H4 (cell line): ENCODE data around the gene VANGL2. TPM values are rescaled to one million over a fixed set of nuclear protein-coding genes. Genes with fewer than 3 reads are reported as not detected.

Experiments used
- DNase-seq: peaks from one replicate; pipeline ENCODE4 v3.0.0-alpha.2; 2015; ENCODE audit warnings: low spot score
- total RNA-seq: library from RNA; depleted of rRNA; stranded (reverse); fragments of >200 nt; shearing (Covaris generic); gene quantifications from 2 replicates; pipeline ENCODE4 v1.2.3, GENCODE V29; 2014; rRNA removed

The VANGL2 gene
- 1.2 and 1.8 TPM in 2 replicates for total RNA-seq

DNA sequence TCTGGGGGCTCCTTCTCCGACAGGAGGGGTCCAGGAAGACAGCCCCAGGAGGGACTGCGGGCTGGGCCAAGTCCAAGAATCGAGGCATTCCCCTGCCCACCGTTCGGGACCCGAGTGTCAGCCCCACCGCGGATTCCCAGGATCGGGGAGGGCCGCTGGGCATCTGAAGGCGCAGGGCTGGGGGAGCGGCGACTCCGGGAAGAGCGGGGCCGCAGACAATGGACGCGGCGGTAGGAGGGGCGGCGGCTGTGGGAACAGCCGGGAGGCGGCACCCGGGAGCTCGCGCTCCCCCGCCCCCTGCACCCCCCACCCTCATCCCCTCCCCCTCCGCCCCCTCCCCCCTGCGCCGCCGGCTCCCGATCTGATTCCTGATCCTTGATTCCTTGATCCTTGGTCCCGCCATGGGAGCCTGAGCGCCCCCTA is at the start of gene VANGL2:
Gene VANGL2 (plus strand): TSS at position 342 of the 423 bp plus-strand sequence. CDS start 15,274 bp downstream, outside the sequence.
- peak; percentile 37 for DNase-seq

- no peak for DNase-seq
Measured at GRCh38 chr1:160351629-160352028, 48.7 kb upstream of the VANGL2 start.

GRCh38 chr1:160352555-160352954 is 47.8 kb upstream of the VANGL2 start:
- no peak for DNase-seq

DNA sequence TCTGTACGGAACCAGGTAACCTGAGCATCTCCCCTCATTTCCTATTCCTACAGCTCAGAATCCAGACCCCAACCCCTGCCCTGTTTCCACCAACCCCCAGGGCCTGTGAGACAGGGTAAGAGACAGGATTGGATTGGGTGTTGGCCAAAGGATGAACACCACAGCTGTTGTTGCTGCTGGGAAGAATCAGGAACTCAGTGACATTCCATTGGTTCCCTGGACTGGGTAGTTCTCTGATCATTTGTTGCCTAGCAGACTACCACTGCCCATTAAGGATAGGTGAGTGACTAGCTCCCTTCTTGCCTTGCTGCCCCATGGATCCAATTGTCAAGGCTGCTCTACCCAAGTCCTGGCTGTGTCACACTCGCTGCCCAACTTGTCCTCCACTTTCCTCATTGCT is 47.1 kb upstream of the VANGL2 start:
- DNase-seq: no peak

DNA sequence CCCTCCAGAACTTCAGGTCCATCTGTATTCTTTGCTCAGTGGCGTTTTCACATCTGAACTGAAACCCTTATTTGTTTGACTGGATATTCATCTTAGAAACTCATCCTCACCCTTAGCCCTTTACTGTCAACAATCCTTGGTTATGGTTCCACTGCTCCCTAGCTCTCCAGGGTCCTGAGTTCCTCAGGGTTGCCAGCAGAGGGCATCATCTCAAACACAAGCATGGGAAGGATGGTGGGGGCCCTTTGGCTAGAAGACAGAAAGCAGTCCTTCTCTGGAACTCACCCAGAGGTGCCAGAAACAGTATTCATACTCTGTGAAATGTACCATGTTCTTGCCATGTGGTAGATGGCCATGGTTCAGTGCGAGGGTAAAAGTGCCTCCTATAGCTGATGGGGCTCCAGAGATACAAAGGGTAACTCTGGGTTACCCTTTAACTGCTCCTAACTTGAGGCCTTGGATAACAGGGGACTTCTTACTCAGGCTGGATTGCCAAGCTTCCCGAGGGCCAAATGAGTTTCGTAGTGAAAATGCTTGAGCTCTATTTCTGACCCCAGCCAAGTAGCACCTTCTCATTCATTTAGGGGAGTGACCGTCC is 45.9 kb upstream of the VANGL2 start:
- DNase-seq: no peak

GRCh38 chr1:160357286-160358002 is 42.9 kb upstream of the VANGL2 start:
- no peak for DNase-seq

DNA sequence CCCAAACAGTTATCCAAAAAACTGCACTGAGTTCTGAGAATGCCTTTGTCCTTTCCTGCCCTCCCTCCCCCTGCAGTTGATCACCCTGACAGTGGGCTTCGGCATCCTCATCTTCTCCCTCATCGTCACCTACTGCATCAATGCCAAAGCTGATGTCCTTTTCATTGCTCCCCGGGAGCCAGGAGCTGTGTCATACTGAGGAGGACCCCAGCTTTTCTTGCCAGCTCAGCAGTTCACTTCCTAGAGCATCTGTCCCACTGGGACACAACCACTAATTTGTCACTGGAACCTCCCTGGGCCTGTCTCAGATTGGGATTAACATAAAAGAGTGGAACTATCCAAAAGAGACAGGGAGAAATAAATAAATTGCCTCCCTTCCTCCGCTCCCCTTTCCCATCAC is 42.3 kb upstream of the VANGL2 start:
- DNase-seq: no peak

- DNase-seq: no peak
Measured at GRCh38 chr1:160359559-160360226, 40.7 kb upstream of the VANGL2 start.

DNA sequence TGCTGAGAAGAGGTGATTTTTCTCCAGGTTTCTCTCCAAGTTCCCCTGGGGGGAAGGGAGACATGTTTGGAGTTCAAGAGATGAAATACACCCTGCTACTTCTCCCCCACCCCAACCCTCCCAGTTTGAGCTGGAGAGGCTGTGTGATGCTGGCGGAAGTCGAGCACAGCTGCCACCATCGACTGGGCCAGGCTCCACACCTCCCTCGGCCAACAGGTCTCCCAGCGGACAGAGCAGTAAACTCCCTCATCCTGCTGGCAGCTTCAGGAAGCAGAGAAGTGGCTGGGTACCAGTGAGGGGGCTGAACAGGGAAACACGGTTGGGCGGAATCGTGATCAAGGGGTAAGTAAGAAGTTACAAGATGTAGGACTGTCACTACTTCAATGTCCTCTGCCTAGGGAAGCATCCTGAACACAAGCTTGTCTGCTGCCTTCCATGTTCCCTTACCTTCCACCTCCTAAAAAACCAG is 40.1 kb upstream of the VANGL2 start:
- no peak for DNase-seq

DNA sequence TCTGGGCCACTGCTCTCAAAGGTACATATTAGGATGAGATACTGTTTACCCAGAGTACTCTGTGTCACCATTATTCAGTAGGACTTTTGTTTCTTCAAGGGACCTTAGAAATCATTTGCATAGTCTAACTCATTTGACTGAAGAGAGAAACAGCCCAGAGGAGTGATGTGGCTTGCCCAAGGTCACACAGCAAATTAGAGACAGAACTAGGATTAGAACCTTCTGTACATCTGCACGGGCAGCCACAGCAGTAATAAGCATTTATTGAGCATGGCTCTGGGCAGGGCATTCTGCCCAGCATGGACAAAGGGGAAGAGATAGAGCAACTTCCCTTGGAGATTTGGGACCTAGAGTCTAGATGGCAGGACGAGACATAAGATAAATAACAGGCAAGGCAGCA is 39.2 kb upstream of the VANGL2 start:
- DNase-seq: no peak

GRCh38 chr1:160361814-160362167 is 38.6 kb upstream of the VANGL2 start:
- no peak for DNase-seq

- no peak for DNase-seq
Measured at GRCh38 chr1:160362168-160362957, 38.0 kb upstream of the VANGL2 start.

DNA sequence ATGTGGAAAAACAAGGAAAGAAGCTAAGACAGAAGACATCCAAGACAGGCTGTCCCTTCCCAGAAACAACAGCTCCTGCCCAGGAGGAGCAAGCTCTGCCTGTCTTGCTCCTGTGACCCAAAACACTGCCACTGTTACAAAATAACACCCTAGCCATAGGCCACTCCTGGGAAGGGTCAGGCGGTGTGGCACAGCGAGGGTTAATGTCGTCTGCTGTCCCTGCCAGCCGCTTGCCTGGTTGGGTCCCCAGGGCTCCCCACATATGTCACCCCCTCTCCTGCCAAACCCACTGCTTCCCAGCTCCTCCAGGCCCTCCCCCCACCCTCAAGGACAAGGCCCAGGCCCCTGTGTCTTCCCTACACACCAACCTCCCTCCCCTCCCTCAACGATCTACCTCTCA is 37.4 kb upstream of the VANGL2 start:
- no peak for DNase-seq

- DNase-seq: no peak
Measured at GRCh38 chr1:160363951-160364735, 36.2 kb upstream of the VANGL2 start.

GRCh38 chr1:160365325-160365724 is 35.0 kb upstream of the VANGL2 start:
- DNase-seq: no peak

DNA sequence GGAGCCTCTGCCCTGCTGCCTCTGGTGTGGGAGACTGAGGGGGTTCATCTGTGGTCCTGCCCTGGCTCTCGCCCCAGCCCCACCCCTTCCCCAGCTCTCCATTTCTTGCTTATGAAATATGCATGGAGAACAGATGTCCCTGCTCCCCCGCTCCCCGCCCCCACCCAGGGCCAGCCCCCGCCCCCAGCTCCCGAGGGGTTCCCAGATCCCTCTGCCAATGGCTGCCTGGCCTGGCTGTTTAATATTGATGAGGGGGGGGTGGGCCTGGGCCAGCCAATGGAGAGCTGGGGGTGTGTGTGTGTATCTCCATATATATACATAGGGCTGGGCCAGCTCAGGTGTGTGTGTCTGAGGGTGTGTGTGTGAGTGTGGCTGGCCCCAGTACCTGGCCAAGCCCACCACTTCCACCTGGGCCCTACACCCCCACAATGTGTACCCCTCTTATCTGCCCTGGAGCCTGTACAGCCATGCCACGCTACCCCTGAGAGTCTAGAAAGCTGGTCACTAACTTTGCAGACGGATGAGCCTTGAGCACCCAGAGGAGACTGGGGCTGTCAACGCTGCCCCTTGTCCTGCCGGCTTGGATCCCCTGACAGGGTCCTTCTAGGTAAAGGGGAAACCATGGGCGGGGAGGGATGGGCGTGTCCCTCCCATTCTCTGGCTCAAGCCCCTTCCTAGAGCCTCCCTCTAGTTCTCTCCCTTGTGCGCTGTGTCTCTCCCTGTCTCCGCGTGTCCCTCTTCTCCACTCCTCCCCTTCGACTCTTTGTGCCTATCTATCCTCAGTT is 33.4 kb upstream of the VANGL2 start, which contains the start of gene NHLH1:
Gene NHLH1 (plus strand): TSS at position 341 of the 785 bp plus-strand sequence. CDS start 3,661 bp downstream, outside the sequence.
- no peak for DNase-seq

- DNase-seq: no peak
Measured at GRCh38 chr1:160367516-160367900, 32.9 kb upstream of the VANGL2 start.

- DNase-seq: no peak
Measured at GRCh38 chr1:160367934-160368923, 32.1 kb upstream of the VANGL2 start.

- no peak for DNase-seq
Measured at GRCh38 chr1:160369087-160369486, 31.3 kb upstream of the VANGL2 start.
